HEK293 (cell line): Measurements from ENCODE around the gene FGFR3.

Source experiments
- CTCF ChIA-PET: fragments of 350-600 bp; formaldehyde crosslinking; extraction: SDS; loops from one replicate; lab custom pipeline; 2021; ENCODE audit warnings: antibody characterized with exemption; lab: Yijun Ruan, JAX
- POLR2A ChIA-PET: fragments of 300-600 bp; formaldehyde crosslinking; extraction: SDS; loops from one replicate; lab custom pipeline; 2020; ENCODE audit warnings: antibody characterized with exemption, inconsistent platforms; lab: Yijun Ruan, JAX
- H3K27ac ChIP-seq: fragments of 200-500 bp; sonication (Bioruptor generic); 2 replicates; pipeline ENCODE4 v1.5.1; 2014; ENCODE audit warnings: low read depth, low read length, control low read depth, inconsistent platforms; ENCODE audit errors: extremely low read depth
- H3K36me3 ChIP-seq, 2 experiments: fragments of 200-500 bp in 1 of 2; sonication (Bioruptor generic) in 1 of 2; 1 replicate in 1 of 2; 2 replicates in 1 of 2; pipeline ENCODE4 v1.5.1; 2014 to 2017; ENCODE audit warnings: inconsistent platforms in 2 of 2, low read length in 2 of 2; ENCODE audit not compliant: control insufficient read depth in 2 of 2, insufficient read depth in 1 of 2
- H3K4me1 ChIP-seq: fragments of 200-500 bp; sonication (Bioruptor generic); 2 replicates; pipeline ENCODE4 v1.5.1; 2014; ENCODE audit warnings: mild to moderate bottlenecking, low read length, inconsistent platforms; ENCODE audit not compliant: control insufficient read depth, insufficient read depth
- H3K4me3 ChIP-seq: 2 replicates; pipeline ENCODE4 v1.5.1; 2011; ENCODE audit warnings: low read depth, mild to moderate bottlenecking, control low read depth, low read length, moderate library complexity
- H3K9me3 ChIP-seq: fragments of 200-500 bp; sonication (Bioruptor generic); 2 replicates; pipeline ENCODE4 v1.5.1; 2014; ENCODE audit warnings: low read depth, low read length, inconsistent platforms; ENCODE audit not compliant: control insufficient read depth, insufficient read depth
- BCL6B ChIP-seq: fragments of 450-650 bp; formaldehyde crosslinking; IDR thresholded peaks from 2 replicates; pipeline ENCODE4 v1.5.1; 2017; ENCODE audit warnings: missing biosample characterization, missing genetic modification characterization
- KLF1 ChIP-seq: fragments of 450-650 bp; formaldehyde crosslinking; IDR thresholded peaks from 2 replicates; pipeline ENCODE4 v1.5.1; 2016; ENCODE audit warnings: missing biosample characterization, missing genetic modification characterization
- REPIN1 ChIP-seq: fragments of 450-650 bp; formaldehyde crosslinking; IDR thresholded peaks from 2 replicates; pipeline ENCODE4 v1.5.1; 2017; ENCODE audit warnings: missing biosample characterization, missing genetic modification characterization, low read depth
- SP3 ChIP-seq: fragments of 450-650 bp; formaldehyde crosslinking; IDR thresholded peaks from 2 replicates; pipeline ENCODE4 v1.5.1; 2016; ENCODE audit warnings: missing biosample characterization, missing genetic modification characterization
- ZBTB10 ChIP-seq: fragments of 450-650 bp; formaldehyde crosslinking; IDR thresholded peaks from 2 replicates; pipeline ENCODE4 v1.5.1; 2016; ENCODE audit warnings: missing biosample characterization, missing genetic modification characterization
- ZNF155 ChIP-seq: fragments of 450-650 bp; formaldehyde crosslinking; IDR thresholded peaks from 2 replicates; pipeline ENCODE4 v1.5.1; 2016; ENCODE audit warnings: missing biosample characterization, missing genetic modification characterization
- ZNF2 ChIP-seq: fragments of 450-650 bp; formaldehyde crosslinking; IDR thresholded peaks from 2 replicates; pipeline ENCODE4 v1.5.1; 2016; ENCODE audit warnings: missing biosample characterization, missing genetic modification characterization
- ZNF302 ChIP-seq: fragments of 450-650 bp; formaldehyde crosslinking; IDR thresholded peaks from 2 replicates; pipeline ENCODE4 v1.5.1; 2016; ENCODE audit warnings: missing biosample characterization, missing genetic modification characterization, low read depth
- ZNF350 ChIP-seq: fragments of 450-650 bp; formaldehyde crosslinking; IDR thresholded peaks from 2 replicates; pipeline ENCODE4 v1.5.0; 2017; ENCODE audit warnings: missing biosample characterization, mild to moderate bottlenecking, missing genetic modification characterization
- ZNF37A ChIP-seq: fragments of 450-650 bp; IDR thresholded peaks from 2 replicates; pipeline ENCODE4 v1.5.1; 2018; ENCODE audit warnings: missing biosample characterization, missing genetic modification characterization
- ZNF639 ChIP-seq: fragments of 450-650 bp; formaldehyde crosslinking; IDR thresholded peaks from 2 replicates; pipeline ENCODE4 v1.5.1; 2016; ENCODE audit warnings: missing biosample characterization, missing genetic modification characterization
- ZNF654 ChIP-seq: fragments of 450-650 bp; formaldehyde crosslinking; IDR thresholded peaks from 2 replicates; pipeline ENCODE4 v1.5.1; 2016; ENCODE audit warnings: low read depth, missing biosample characterization, missing genetic modification characterization
- TF ChIP-seq, protein P1 (sequence below): fragments of 450-650 bp; formaldehyde crosslinking; IDR thresholded peaks from 2 replicates; pipeline ENCODE4 v1.5.1; 2017; ENCODE audit warnings: missing biosample characterization, missing genetic modification characterization
- TF ChIP-seq, protein P2 (sequence below): fragments of 450-650 bp; formaldehyde crosslinking; IDR thresholded peaks from 2 replicates; pipeline ENCODE4 v1.5.1; 2016; ENCODE audit warnings: missing biosample characterization, missing genetic modification characterization
- TF ChIP-seq, protein P3 (sequence below): fragments of 450-650 bp; formaldehyde crosslinking; IDR thresholded peaks from 2 replicates; pipeline ENCODE4 v1.5.1; 2016; ENCODE audit warnings: missing biosample characterization, missing genetic modification characterization

FGFR3 gene

GRCh38 chr4:1836650-1837049 lies 43.6 kb downstream of the FGFR3 start (continued):
- TF ChIP-seq, protein P1, sequence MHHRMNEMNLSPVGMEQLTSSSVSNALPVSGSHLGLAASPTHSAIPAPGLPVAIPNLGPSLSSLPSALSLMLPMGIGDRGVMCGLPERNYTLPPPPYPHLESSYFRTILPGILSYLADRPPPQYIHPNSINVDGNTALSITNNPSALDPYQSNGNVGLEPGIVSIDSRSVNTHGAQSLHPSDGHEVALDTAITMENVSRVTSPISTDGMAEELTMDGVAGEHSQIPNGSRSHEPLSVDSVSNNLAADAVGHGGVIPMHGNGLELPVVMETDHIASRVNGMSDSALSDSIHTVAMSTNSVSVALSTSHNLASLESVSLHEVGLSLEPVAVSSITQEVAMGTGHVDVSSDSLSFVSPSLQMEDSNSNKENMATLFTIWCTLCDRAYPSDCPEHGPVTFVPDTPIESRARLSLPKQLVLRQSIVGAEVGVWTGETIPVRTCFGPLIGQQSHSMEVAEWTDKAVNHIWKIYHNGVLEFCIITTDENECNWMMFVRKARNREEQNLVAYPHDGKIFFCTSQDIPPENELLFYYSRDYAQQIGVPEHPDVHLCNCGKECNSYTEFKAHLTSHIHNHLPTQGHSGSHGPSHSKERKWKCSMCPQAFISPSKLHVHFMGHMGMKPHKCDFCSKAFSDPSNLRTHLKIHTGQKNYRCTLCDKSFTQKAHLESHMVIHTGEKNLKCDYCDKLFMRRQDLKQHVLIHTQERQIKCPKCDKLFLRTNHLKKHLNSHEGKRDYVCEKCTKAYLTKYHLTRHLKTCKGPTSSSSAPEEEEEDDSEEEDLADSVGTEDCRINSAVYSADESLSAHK (tag by site-specific recombination): no peak
- no peak for TF ChIP-seq ZNF155 (tag by site-specific recombination)

- Histone ChIP-seq H3K36me3 (peaks cover 13 to 90% of the 10 kb centered on the region in 2 experiments; a peak in 2 of 3 replicates), H3K4me1 (no peaks in the 10 kb centered on the region), H3K4me3 (no peak overlapping the region), H3K9me3 (no peaks in the 10 kb centered on the region), H3K27ac (no peak overlapping the region)
- CTCF ChIA-PET: interaction anchor here (0.8 kb wide), 1 partner anchor 62 kb away, joined by 3 read pairs; no protein-coding TSS in a partner anchor
- TF ChIP-seq BCL6B (no peak), ZNF302 (tag by site-specific recombination) (no peak), ZBTB10 (tag by site-specific recombination) (no peak), ZNF654 (no peak), ZNF37A (tag by site-specific recombination) (no peak), REPIN1 (tag by site-specific recombination) (no peak), ZNF350 (no peak), ZNF639 (tag by site-specific recombination) (no peak), ZNF2 (tag by site-specific recombination) (no peak), KLF1 (no peak), SP3 (no peak)
- TF ChIP-seq, protein P2, sequence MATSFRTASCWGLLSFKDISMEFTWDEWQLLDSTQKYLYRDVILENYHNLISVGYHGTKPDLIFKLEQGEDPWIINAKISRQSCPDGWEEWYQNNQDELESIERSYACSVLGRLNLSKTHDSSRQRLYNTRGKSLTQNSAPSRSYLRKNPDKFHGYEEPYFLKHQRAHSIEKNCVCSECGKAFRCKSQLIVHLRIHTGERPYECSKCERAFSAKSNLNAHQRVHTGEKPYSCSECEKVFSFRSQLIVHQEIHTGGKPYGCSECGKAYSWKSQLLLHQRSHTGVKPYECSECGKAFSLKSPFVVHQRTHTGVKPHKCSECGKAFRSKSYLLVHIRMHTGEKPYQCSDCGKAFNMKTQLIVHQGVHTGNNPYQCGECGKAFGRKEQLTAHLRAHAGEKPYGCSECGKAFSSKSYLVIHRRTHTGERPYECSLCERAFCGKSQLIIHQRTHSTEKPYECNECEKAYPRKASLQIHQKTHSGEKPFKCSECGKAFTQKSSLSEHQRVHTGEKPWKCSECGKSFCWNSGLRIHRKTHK (tag by site-specific recombination): no peak
- TF ChIP-seq, protein P3, sequence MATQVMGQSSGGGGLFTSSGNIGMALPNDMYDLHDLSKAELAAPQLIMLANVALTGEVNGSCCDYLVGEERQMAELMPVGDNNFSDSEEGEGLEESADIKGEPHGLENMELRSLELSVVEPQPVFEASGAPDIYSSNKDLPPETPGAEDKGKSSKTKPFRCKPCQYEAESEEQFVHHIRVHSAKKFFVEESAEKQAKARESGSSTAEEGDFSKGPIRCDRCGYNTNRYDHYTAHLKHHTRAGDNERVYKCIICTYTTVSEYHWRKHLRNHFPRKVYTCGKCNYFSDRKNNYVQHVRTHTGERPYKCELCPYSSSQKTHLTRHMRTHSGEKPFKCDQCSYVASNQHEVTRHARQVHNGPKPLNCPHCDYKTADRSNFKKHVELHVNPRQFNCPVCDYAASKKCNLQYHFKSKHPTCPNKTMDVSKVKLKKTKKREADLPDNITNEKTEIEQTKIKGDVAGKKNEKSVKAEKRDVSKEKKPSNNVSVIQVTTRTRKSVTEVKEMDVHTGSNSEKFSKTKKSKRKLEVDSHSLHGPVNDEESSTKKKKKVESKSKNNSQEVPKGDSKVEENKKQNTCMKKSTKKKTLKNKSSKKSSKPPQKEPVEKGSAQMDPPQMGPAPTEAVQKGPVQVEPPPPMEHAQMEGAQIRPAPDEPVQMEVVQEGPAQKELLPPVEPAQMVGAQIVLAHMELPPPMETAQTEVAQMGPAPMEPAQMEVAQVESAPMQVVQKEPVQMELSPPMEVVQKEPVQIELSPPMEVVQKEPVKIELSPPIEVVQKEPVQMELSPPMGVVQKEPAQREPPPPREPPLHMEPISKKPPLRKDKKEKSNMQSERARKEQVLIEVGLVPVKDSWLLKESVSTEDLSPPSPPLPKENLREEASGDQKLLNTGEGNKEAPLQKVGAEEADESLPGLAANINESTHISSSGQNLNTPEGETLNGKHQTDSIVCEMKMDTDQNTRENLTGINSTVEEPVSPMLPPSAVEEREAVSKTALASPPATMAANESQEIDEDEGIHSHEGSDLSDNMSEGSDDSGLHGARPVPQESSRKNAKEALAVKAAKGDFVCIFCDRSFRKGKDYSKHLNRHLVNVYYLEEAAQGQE (tag by site-specific recombination): no peak
- POLR2A ChIA-PET: no interaction called here
Measured at GRCh38 chr4:1837069-1837468, 44.0 kb downstream of the FGFR3 start.
